22Rv1 (cell line): Measurements from ENCODE around the gene NBAS.

Experiments used
- ZFX ChIP-seq: fragments of 450-650 bp; IDR thresholded peaks from 2 replicates; pipeline ENCODE4 v1.6.1; 2017; ENCODE audit warnings: antibody characterized with exemption, borderline replicate concordance
- TF ChIP-seq, protein P1 (sequence below): fragments of 450-650 bp; IDR thresholded peaks from 2 replicates; pipeline ENCODE4 v1.5.1; 2017; ENCODE audit warnings: mild to moderate bottlenecking

- TF ChIP-seq, protein P1, sequence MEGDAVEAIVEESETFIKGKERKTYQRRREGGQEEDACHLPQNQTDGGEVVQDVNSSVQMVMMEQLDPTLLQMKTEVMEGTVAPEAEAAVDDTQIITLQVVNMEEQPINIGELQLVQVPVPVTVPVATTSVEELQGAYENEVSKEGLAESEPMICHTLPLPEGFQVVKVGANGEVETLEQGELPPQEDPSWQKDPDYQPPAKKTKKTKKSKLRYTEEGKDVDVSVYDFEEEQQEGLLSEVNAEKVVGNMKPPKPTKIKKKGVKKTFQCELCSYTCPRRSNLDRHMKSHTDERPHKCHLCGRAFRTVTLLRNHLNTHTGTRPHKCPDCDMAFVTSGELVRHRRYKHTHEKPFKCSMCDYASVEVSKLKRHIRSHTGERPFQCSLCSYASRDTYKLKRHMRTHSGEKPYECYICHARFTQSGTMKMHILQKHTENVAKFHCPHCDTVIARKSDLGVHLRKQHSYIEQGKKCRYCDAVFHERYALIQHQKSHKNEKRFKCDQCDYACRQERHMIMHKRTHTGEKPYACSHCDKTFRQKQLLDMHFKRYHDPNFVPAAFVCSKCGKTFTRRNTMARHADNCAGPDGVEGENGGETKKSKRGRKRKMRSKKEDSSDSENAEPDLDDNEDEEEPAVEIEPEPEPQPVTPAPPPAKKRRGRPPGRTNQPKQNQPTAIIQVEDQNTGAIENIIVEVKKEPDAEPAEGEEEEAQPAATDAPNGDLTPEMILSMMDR = no peak
- no peak for TF ChIP-seq ZFX
Observed at GRCh38 chr2:15133461-15133860, 427.7 kb downstream of the NBAS start.
